HTR-8/SVneo (cell line): Measurements from ENCODE around the gene CLDN24.

Source experiments
- DNase-seq: peaks from one replicate; pipeline ENCODE4 v3.0.0; 2011; ENCODE audit warnings: low spot score, mixed read lengths; ENCODE audit not compliant: insufficient read length
- FAIRE-seq: peaks from 2 replicates; lab custom pipeline; 2011; peaks lifted over from hg19 to GRCh38; lab: Jason Lieb, UNC

The CLDN24 gene

GRCh38 chr4:183322326-183322725 lies at the start of gene CLDN24:
CLDN24 (minus strand) TSS chr4:183322426; CDS start chr4:183322426, 0 bp downstream.
- no peak for FAIRE-seq
- DNase-seq, result no peak

DNA sequence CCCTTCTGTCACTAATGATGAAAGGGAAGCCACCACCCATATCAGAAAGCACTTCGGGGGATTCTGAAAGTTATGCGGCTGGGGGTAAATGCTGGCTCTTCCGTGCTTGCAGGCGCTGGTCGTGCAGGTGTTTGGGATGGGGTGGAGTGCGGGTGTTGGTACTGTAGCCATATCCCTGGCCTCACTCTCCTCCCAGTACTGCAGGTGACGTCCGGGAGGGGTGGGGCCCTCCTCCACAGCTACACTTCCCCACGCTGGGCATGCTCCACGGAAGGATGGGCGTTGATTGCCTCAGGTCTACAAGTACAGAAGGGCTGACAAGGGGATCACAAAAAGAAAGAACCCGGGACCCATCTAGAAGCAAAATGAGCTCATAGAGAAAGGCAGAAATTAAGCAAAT lies 48.6 kb upstream of the CLDN24 start:
- DNase-seq (no peak), FAIRE-seq (no peak)

GRCh38 chr4:183369073-183369472 lies 46.8 kb upstream of the CLDN24 start:
- DNase-seq (no peak), FAIRE-seq (no peak)

GRCh38 chr4:183366206-183366835 lies 44.1 kb upstream of the CLDN24 start:
- FAIRE-seq (no peak), DNase-seq (no peak)

DNA sequence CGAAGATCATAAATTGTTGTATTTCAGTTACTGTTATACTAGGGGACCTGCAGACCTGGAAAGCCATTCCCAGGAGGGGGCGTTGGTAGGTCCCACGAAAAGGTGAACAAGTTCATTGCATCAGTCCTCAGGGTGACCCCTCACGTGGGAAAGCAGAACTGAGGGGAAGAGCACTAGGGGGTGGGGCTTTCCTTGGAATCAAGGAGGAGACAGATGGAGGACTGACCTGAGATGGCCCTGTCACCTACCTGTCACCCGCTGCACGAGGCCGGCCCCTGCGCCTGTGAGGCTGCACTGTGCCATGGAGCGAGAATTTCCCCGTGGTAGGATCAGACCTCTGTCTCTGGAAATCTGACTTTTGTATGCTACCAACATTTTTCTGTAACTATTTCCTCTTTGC lies 41.8 kb upstream of the CLDN24 start:
- no peak for FAIRE-seq

DNA sequence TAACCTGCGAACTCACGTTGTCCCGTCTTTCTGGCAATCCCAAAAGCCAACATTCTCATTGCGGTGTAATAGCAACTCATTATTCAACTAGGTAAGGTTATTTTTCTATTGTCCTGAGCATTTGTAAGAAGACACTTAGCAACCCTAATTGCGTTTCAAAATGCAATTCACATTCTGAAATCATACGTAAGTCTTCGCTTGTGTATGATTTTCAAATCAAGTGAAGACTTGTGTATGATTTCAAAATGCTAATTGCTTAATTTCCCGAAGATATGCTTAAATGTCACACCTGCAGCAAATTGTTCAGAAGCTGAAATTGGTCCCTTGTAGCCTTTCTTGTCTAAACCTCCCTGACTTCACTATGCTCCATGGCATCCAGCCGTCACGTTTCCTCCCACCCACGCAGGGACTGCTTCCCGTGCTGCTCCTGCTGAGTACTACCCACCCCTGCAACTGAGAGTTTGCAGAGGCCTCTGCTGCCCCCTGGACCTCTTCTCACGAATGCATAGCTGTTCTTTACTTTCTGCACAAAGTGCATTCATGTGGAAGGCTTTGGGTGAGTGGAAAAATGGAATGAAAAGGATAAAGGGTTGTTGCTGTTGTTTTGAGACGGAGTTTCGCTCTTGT lies 40.8 kb upstream of the CLDN24 start:
- FAIRE-seq (peak; percentile 86), DNase-seq (peak; percentile 43)

More for the DNA sequence above, 41.8 kb upstream of the CLDN24 start:
- DNase-seq, result no peak

- FAIRE-seq (peak; percentile 4), DNase-seq (no peak)
Observed at GRCh38 chr4:183362036-183362435, 39.8 kb upstream of the CLDN24 start.

GRCh38 chr4:183360161-183360919 lies 38.1 kb upstream of the CLDN24 start:
- FAIRE-seq, result peak; percentile 67
- DNase-seq, result no peak

DNA sequence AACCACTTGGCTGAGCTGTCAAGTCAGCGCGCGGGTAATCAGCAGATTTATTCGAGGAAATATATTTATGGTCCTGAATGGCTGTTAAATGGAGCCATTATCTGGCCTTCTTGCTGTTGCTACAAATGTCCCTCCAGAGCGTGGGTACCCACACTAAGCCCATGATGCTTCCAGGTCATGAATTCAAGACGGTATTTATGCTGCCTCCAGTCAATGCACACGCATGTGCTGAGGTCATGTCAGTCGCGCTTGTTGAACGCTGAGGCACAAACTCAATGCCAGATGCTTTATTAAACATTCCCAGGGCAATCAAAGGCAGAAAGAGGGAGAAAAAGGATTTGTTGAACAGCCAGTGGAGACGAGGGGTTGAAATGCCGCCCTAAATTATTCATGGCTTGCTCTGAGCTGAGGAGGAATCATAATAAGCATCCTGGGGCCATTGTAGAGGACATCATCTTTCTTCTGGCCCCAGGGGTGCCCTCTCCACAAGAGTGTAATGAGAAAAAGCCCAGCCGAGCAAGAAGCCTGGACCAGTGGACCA lies 36.1 kb upstream of the CLDN24 start:
- no peak for DNase-seq

GRCh38 chr4:183356931-183357675 lies 34.9 kb upstream of the CLDN24 start:
- no peak for DNase-seq
- no peak for FAIRE-seq

More for the DNA sequence above, 36.1 kb upstream of the CLDN24 start:
- FAIRE-seq, result no peak

GRCh38 chr4:183356173-183356830 lies 34.1 kb upstream of the CLDN24 start:
- no peak for DNase-seq
- peak; percentile 54 for FAIRE-seq

DNA sequence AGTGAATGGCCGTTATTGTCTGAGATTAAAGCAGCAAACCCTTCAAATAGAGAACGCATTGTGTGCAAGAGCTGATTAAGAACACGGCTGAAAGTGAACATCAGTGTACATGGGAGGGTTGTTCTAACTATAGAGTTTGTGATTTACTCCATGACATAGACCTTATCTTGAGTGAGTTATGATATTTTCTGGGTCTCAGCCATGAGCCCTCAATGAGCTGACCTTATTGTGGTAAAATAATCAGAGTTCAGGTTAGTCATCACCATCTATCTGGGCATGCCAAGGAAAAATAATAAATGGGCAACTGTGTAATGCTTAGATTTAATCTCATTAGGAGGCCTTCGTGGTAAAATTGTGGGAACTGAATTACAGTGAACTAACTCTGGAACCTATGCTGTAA lies 33.2 kb upstream of the CLDN24 start:
- DNase-seq (peak; percentile 71), FAIRE-seq (peak; percentile 76)

DNA sequence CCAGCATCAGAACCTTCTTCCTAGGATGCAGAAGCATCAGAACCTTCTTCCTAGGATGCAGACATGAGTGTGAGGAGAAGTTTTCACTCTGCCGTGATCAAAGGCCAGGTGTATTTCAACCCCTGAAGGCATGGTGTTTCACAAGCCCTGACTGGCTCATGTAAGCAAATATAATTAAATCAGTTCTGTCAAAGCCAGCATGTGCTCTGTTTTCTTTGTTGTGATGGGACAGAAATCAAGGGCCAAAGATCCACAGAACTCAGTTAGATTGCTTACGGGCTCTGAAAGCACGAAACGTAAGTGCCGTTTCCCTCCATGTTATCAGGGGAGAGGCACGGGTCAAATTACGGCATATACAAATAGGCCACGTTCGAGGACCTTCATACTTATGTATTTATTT lies 32.0 kb upstream of the CLDN24 start:
- no peak for FAIRE-seq

GRCh38 chr4:183353557-183353956 lies 31.3 kb upstream of the CLDN24 start:
- DNase-seq, result no peak

More for the DNA sequence above, 32.0 kb upstream of the CLDN24 start:
- DNase-seq, result no peak

GRCh38 chr4:183352546-183352945 lies 30.3 kb upstream of the CLDN24 start:
- no peak for FAIRE-seq
- no peak for DNase-seq

More at GRCh38 chr4:183353557-183353956, 31.3 kb upstream of the CLDN24 start:
- peak; percentile 54 for FAIRE-seq

- FAIRE-seq (no peak), DNase-seq (no peak)
Observed at GRCh38 chr4:183350317-183351071, 28.3 kb upstream of the CLDN24 start.

DNA sequence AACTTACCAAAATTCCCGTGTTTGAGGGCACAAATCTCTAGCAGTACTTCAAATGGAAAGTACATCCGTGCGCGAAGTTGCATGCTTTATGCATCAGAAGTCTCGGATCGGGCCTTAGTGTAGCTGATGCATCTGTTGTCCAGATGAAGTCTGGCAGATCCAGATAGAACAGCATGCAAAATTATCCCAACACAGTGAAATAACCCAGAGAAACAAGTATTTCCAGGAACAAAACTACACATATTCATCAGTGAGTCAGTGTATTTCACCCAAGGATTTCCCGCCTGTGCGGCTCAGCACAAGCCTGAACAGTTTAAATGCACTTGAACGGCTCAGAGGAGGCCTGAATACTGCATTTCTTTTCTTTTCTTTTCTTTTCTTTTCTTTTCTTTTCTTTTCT lies 27.4 kb upstream of the CLDN24 start:
- no peak for DNase-seq

GRCh38 chr4:183348706-183349659 lies 26.8 kb upstream of the CLDN24 start:
- DNase-seq, result peak; percentile 89
- peak; percentile 98 for FAIRE-seq

More for the DNA sequence above, 27.4 kb upstream of the CLDN24 start:
- peak; percentile 62 for FAIRE-seq
